HL-60 (cell line): ENCODE results near the gene PLOD1.

Source experiments
- DNase-seq, 2 experiments: peaks; one replicate each; pipeline ENCODE4 v3.0.0-alpha.2; 2010 to 2020; ENCODE audit warnings: low read depth in 1 of 2, low spot score in 1 of 2
- H3K27ac ChIP-seq: fragments of 250-450 bp; sonication (Bioruptor Pico); replicated peaks from 2 replicates; pipeline ENCODE4 v1.5.1; 2020; ENCODE audit warnings: mild to moderate bottlenecking, moderate library complexity
- H3K27me3 ChIP-seq: fragments of 250-450 bp; sonication (Bioruptor Pico); 2 replicates; pipeline ENCODE4 v1.5.1; 2021; ENCODE audit warnings: mild to moderate bottlenecking, moderate library complexity; ENCODE audit not compliant: insufficient read depth, poor library complexity, severe bottlenecking
- H3K4me3 ChIP-seq: replicated peaks from 2 replicates; pipeline ENCODE4 v1.5.1; 2011; ENCODE audit warnings: mild to moderate bottlenecking, control low read depth, low read length; ENCODE audit not compliant: insufficient read depth
- CTCF ChIP-seq: IDR thresholded peaks from one replicate; pipeline ENCODE4 v1.5.1; 2011; ENCODE audit warnings: low read length, control low read depth, inconsistent platforms; ENCODE audit not compliant: insufficient read depth
- GABPA ChIP-seq: IDR thresholded peaks from 2 replicates; pipeline ENCODE4 v1.6.1; 2012; ENCODE audit warnings: low read depth
- POLR2AphosphoS5 ChIP-seq: IDR thresholded peaks from 2 replicates; pipeline ENCODE4 v1.6.1; 2012; ENCODE audit warnings: low read depth
- REST ChIP-seq: IDR thresholded peaks from 2 replicates; pipeline ENCODE4 v1.6.1; 2012; ENCODE audit warnings: low read depth; ENCODE audit not compliant: insufficient replicate concordance
- SPI1 ChIP-seq: IDR thresholded peaks from 2 replicates; pipeline ENCODE4 v1.6.1; 2012; ENCODE audit warnings: low read depth, mild to moderate bottlenecking, borderline replicate concordance

PLOD1 gene

GRCh38 chr1:11925938-11926292, 8.6 kb upstream of the PLOD1 start:
- H3K27me3 ChIP-seq, result no peaks in the 10 kb centered on the region
- TF ChIP-seq SPI1, result no peak
- no peak for TF ChIP-seq CTCF
- no peak for TF ChIP-seq POLR2AphosphoS5
- no peak for TF ChIP-seq REST
- TF ChIP-seq GABPA, result no peak
- DNase-seq, result no peak
- peak overlapping the region; percentile 62 for H3K27ac ChIP-seq
- peak overlapping the region; percentile 64 for H3K4me3 ChIP-seq

- no peaks in the 10 kb centered on the region for H3K27me3 ChIP-seq
- DNase-seq, result no peak
- no peak overlapping the region for H3K4me3 ChIP-seq
- no peak overlapping the region; the same call in 1 of the 2 replicates for H3K27ac ChIP-seq
- TF ChIP-seq CTCF, result no peak
- TF ChIP-seq GABPA, result no peak
These were observed 6.5 kb upstream of the PLOD1 start for GRCh38 chr1:11927866-11928592.

GRCh38 chr1:11929849-11930248, 4.7 kb upstream of the PLOD1 start:
- no peak overlapping the region; the same call in 1 of the 2 replicates for H3K27ac ChIP-seq
- no peak for TF ChIP-seq CTCF
- no peak for TF ChIP-seq SPI1
- TF ChIP-seq GABPA, result no peak
- no peak for TF ChIP-seq REST
- TF ChIP-seq POLR2AphosphoS5, result no peak
- no peaks in the 10 kb centered on the region for H3K27me3 ChIP-seq
- no peak overlapping the region for H3K4me3 ChIP-seq
- peak in 1 of 2 experiments; percentile 58 for DNase-seq

GRCh38 chr1:11930571-11931445, 3.7 kb upstream of the PLOD1 start:
- peak in 1 of 2 experiments; percentile 71 for DNase-seq
- Histone ChIP-seq H3K4me3 (no peak overlapping the region), H3K27me3 (no peaks in the 10 kb centered on the region), H3K27ac (no peak overlapping the region)
- TF ChIP-seq SPI1 (no peak), CTCF (no peak), GABPA (no peak), REST (no peak), POLR2AphosphoS5 (no peak)
